HEK293 (cell line): Measurements from ENCODE around the gene MDN1.

ENCODE experiments used
- CTCF ChIA-PET: fragments of 350-600 bp; formaldehyde crosslinking; extraction: SDS; loops from one replicate; lab custom pipeline; 2021; ENCODE audit warnings: antibody characterized with exemption; lab: Yijun Ruan, JAX
- POLR2A ChIA-PET: fragments of 300-600 bp; formaldehyde crosslinking; extraction: SDS; loops from one replicate; lab custom pipeline; 2020; ENCODE audit warnings: antibody characterized with exemption, inconsistent platforms; lab: Yijun Ruan, JAX
- H3K27ac ChIP-seq: fragments of 200-500 bp; sonication (Bioruptor generic); 2 replicates; pipeline ENCODE4 v1.5.1; 2014; ENCODE audit warnings: low read depth, low read length, control low read depth, inconsistent platforms; ENCODE audit errors: extremely low read depth
- H3K36me3 ChIP-seq, 2 experiments: fragments of 200-500 bp in 1 of 2; sonication (Bioruptor generic) in 1 of 2; 1 replicate in 1 of 2; 2 replicates in 1 of 2; pipeline ENCODE4 v1.5.1; 2014 to 2017; ENCODE audit warnings: inconsistent platforms in 2 of 2, low read length in 2 of 2; ENCODE audit not compliant: control insufficient read depth in 2 of 2, insufficient read depth in 1 of 2
- H3K4me1 ChIP-seq: fragments of 200-500 bp; sonication (Bioruptor generic); 2 replicates; pipeline ENCODE4 v1.5.1; 2014; ENCODE audit warnings: mild to moderate bottlenecking, low read length, inconsistent platforms; ENCODE audit not compliant: control insufficient read depth, insufficient read depth
- H3K4me3 ChIP-seq: 2 replicates; pipeline ENCODE4 v1.5.1; 2011; ENCODE audit warnings: low read depth, mild to moderate bottlenecking, control low read depth, low read length, moderate library complexity
- H3K9me3 ChIP-seq: fragments of 200-500 bp; sonication (Bioruptor generic); 2 replicates; pipeline ENCODE4 v1.5.1; 2014; ENCODE audit warnings: low read depth, low read length, inconsistent platforms; ENCODE audit not compliant: control insufficient read depth, insufficient read depth
- EGR2 ChIP-seq: fragments of 450-650 bp; formaldehyde crosslinking; IDR thresholded peaks from 2 replicates; pipeline ENCODE4 v1.5.1; 2016; ENCODE audit warnings: low read depth, missing biosample characterization, missing genetic modification characterization
- GLIS1 ChIP-seq: fragments of 450-650 bp; formaldehyde crosslinking; IDR thresholded peaks from 2 replicates; pipeline ENCODE4 v1.5.1; 2016; ENCODE audit warnings: missing biosample characterization, missing genetic modification characterization
- GLIS2 ChIP-seq: fragments of 450-650 bp; formaldehyde crosslinking; IDR thresholded peaks from 2 replicates; pipeline ENCODE4 v1.5.1; 2016; ENCODE audit warnings: missing biosample characterization, missing genetic modification characterization
- IKZF3 ChIP-seq: fragments of 450-650 bp; IDR thresholded peaks from 2 replicates; pipeline ENCODE4 v1.5.0; 2018; ENCODE audit warnings: missing biosample characterization, mild to moderate bottlenecking, missing genetic modification characterization, moderate library complexity
- KLF10 ChIP-seq: fragments of 450-650 bp; IDR thresholded peaks from 2 replicates; pipeline ENCODE4 v1.5.1; 2018; ENCODE audit warnings: missing biosample characterization, mild to moderate bottlenecking, missing genetic modification characterization
- KLF16 ChIP-seq: fragments of 450-650 bp; formaldehyde crosslinking; IDR thresholded peaks from 2 replicates; pipeline ENCODE4 v1.5.1; 2017; ENCODE audit warnings: missing biosample characterization, missing genetic modification characterization
- MEIS1 ChIP-seq: sonication (generic); formaldehyde crosslinking; IDR thresholded peaks from 2 replicates; pipeline ENCODE4 v1.8.1; 2022; ENCODE audit warnings: missing genetic modification reagents, mild to moderate bottlenecking, borderline replicate concordance
- OVOL3 ChIP-seq: fragments of 450-650 bp; formaldehyde crosslinking; IDR thresholded peaks from 2 replicates; pipeline ENCODE4 v1.5.1; 2016; ENCODE audit warnings: missing biosample characterization, missing genetic modification characterization
- SCRT1 ChIP-seq: fragments of 450-650 bp; formaldehyde crosslinking; IDR thresholded peaks from 2 replicates; pipeline ENCODE4 v1.5.1; 2016; ENCODE audit warnings: missing biosample characterization, missing genetic modification characterization, borderline replicate concordance
- ZBTB17 ChIP-seq: fragments of 450-650 bp; formaldehyde crosslinking; IDR thresholded peaks from 2 replicates; pipeline ENCODE4 v1.5.1; 2016; ENCODE audit warnings: missing biosample characterization, missing genetic modification characterization
- ZBTB8A ChIP-seq: fragments of 450-650 bp; formaldehyde crosslinking; IDR thresholded peaks from 2 replicates; pipeline ENCODE4 v1.5.1; 2016; ENCODE audit warnings: missing biosample characterization, missing genetic modification characterization
- ZNF133 ChIP-seq: fragments of 450-650 bp; formaldehyde crosslinking; IDR thresholded peaks from 2 replicates; pipeline ENCODE4 v1.5.1; 2016; ENCODE audit warnings: missing biosample characterization, missing genetic modification characterization
- ZNF155 ChIP-seq: fragments of 450-650 bp; formaldehyde crosslinking; IDR thresholded peaks from 2 replicates; pipeline ENCODE4 v1.5.1; 2016; ENCODE audit warnings: missing biosample characterization, missing genetic modification characterization
- ZNF175 ChIP-seq: fragments of 450-650 bp; formaldehyde crosslinking; IDR thresholded peaks from 2 replicates; pipeline ENCODE4 v1.5.1; 2016; ENCODE audit warnings: missing biosample characterization, missing genetic modification characterization
- ZNF211 ChIP-seq: fragments of 450-650 bp; formaldehyde crosslinking; IDR thresholded peaks from 2 replicates; pipeline ENCODE4 v1.5.1; 2016; ENCODE audit warnings: low read depth, missing biosample characterization, missing genetic modification characterization
- ZNF214 ChIP-seq: fragments of 450-650 bp; formaldehyde crosslinking; IDR thresholded peaks from 2 replicates; pipeline ENCODE4 v1.5.1; 2017; ENCODE audit warnings: missing biosample characterization, mild to moderate bottlenecking, missing genetic modification characterization, borderline replicate concordance
- ZNF248 ChIP-seq: fragments of 450-650 bp; formaldehyde crosslinking; IDR thresholded peaks from 2 replicates; pipeline ENCODE4 v1.5.1; 2017; ENCODE audit warnings: missing biosample characterization, missing genetic modification characterization
- ZNF354C ChIP-seq: fragments of 450-650 bp; formaldehyde crosslinking; IDR thresholded peaks from 2 replicates; pipeline ENCODE4 v1.5.1; 2016; ENCODE audit warnings: missing biosample characterization, missing genetic modification characterization, low read depth, borderline replicate concordance
- ZNF37A ChIP-seq: fragments of 450-650 bp; IDR thresholded peaks from 2 replicates; pipeline ENCODE4 v1.5.1; 2018; ENCODE audit warnings: missing biosample characterization, missing genetic modification characterization
- ZNF426 ChIP-seq: fragments of 450-650 bp; formaldehyde crosslinking; IDR thresholded peaks from 2 replicates; pipeline ENCODE4 v1.5.1; 2017; ENCODE audit warnings: missing biosample characterization, missing genetic modification characterization, mild to moderate bottlenecking, inconsistent platforms, moderate library complexity
- ZNF521 ChIP-seq: fragments of 450-650 bp; formaldehyde crosslinking; IDR thresholded peaks from 2 replicates; pipeline ENCODE4 v1.5.1; 2017; ENCODE audit warnings: missing biosample characterization, mild to moderate bottlenecking, missing genetic modification characterization
- ZNF544 ChIP-seq: fragments of 450-650 bp; formaldehyde crosslinking; IDR thresholded peaks from 2 replicates; pipeline ENCODE4 v1.5.0; 2017; ENCODE audit warnings: missing biosample characterization, missing genetic modification characterization
- ZNF549 ChIP-seq: fragments of 450-650 bp; IDR thresholded peaks from 2 replicates; pipeline ENCODE4 v1.5.1; 2018; ENCODE audit warnings: missing biosample characterization, missing genetic modification characterization, mild to moderate bottlenecking, inconsistent platforms, moderate library complexity
- ZNF621 ChIP-seq: fragments of 450-650 bp; formaldehyde crosslinking; IDR thresholded peaks from 2 replicates; pipeline ENCODE4 v1.5.1; 2017; ENCODE audit warnings: missing biosample characterization, missing genetic modification characterization
- ZNF707 ChIP-seq: fragments of 450-650 bp; formaldehyde crosslinking; IDR thresholded peaks from 2 replicates; pipeline ENCODE4 v1.5.1; 2016; ENCODE audit warnings: missing biosample characterization, missing genetic modification characterization
- ZNF830 ChIP-seq: fragments of 450-650 bp; IDR thresholded peaks from 2 replicates; pipeline ENCODE4 v1.5.0; 2018; ENCODE audit warnings: missing biosample characterization, missing genetic modification characterization, low read depth, mild to moderate bottlenecking, moderate library complexity
- ZNF837 ChIP-seq: fragments of 450-650 bp; formaldehyde crosslinking; IDR thresholded peaks from 2 replicates; pipeline ENCODE4 v1.5.1; 2016; ENCODE audit warnings: missing biosample characterization, missing genetic modification characterization
- ZXDB ChIP-seq: fragments of 450-650 bp; formaldehyde crosslinking; IDR thresholded peaks from 2 replicates; pipeline ENCODE4 v1.5.1; 2016; ENCODE audit warnings: missing biosample characterization, missing genetic modification characterization
- TF ChIP-seq, protein P1 (sequence below): fragments of 450-650 bp; formaldehyde crosslinking; IDR thresholded peaks from 2 replicates; pipeline ENCODE4 v1.5.1; 2016; ENCODE audit warnings: missing biosample characterization, missing genetic modification characterization
- TF ChIP-seq, protein P2 (sequence below): fragments of 450-650 bp; formaldehyde crosslinking; IDR thresholded peaks from 2 replicates; pipeline ENCODE4 v1.5.1; 2016; ENCODE audit warnings: missing biosample characterization, missing genetic modification characterization
- TF ChIP-seq, protein P3 (sequence below): fragments of 450-650 bp; formaldehyde crosslinking; IDR thresholded peaks from 2 replicates; pipeline ENCODE4 v1.5.1; 2017; ENCODE audit warnings: missing biosample characterization, missing genetic modification characterization
- TF ChIP-seq, protein P4 (sequence below): fragments of 450-650 bp; formaldehyde crosslinking; IDR thresholded peaks from 2 replicates; pipeline ENCODE4 v1.5.0; 2017; ENCODE audit warnings: missing biosample characterization, missing genetic modification characterization, borderline replicate concordance

The MDN1 gene

DNA sequence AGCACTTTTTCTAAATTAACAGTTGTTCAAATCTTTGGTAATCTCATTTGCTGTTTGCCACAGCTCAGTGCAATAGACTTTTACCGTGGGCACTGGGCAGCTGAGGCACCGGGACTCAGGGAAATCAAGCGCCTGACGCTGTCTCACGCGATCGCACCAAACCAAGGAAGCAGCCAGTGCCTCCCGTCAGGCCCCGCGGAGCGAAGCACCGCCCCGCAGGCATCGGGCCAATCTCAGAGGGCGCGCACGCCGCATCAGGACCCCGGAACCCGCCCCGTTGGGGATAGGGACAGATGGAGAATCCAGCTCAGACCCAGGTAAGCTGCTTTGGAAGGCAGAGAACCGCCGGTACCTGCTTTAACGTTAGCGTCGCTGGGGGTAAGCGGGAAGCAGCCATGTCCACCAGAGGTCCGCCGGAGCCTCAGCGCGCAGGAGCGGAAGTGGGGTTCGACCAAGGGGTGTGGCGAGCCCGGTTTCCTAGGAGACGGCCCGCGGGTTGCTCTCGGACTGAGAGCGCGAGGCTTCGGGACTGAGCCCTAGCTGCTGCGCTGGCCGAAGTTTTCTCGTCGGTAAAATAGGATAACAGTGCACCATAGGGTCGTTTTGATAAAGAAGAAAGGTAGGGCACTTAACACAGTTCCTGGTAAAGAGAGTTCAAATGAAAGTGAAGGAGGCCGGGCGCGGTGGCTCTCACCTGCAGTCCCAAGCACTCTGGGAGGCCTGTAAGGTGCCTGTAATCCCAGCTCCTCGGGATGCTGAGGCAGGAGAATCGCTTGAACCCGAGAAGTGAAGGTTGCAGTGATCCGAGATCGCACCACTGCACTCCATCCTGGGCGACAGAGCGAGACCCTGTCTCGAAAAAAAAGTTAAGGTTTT is 181.0 kb downstream of the MDN1 start, which contains the start of gene LYRM2 (continued):
- TF ChIP-seq KLF10 (tag by site-specific recombination), result peak; percentile 59; the same call in 1 of the 2 replicates
- no peak for TF ChIP-seq ZNF37A
- no peak for TF ChIP-seq ZNF707 (tag by site-specific recombination)
- TF ChIP-seq, protein P1, sequence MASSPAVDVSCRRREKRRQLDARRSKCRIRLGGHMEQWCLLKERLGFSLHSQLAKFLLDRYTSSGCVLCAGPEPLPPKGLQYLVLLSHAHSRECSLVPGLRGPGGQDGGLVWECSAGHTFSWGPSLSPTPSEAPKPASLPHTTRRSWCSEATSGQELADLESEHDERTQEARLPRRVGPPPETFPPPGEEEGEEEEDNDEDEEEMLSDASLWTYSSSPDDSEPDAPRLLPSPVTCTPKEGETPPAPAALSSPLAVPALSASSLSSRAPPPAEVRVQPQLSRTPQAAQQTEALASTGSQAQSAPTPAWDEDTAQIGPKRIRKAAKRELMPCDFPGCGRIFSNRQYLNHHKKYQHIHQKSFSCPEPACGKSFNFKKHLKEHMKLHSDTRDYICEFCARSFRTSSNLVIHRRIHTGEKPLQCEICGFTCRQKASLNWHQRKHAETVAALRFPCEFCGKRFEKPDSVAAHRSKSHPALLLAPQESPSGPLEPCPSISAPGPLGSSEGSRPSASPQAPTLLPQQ (tag by site-specific recombination), result peak; percentile 66; the same call in 1 of the 2 replicates
- no peak for TF ChIP-seq ZNF214 (tag by site-specific recombination)
- TF ChIP-seq ZNF521 (tag by site-specific recombination), result no peak
- no peak for TF ChIP-seq IKZF3 (tag by site-specific recombination)
- TF ChIP-seq ZBTB8A (tag by site-specific recombination), result no peak; the same call in none of the 2 replicates
- no peak for TF ChIP-seq ZNF175 (tag by site-specific recombination)
- TF ChIP-seq ZNF621 (tag by site-specific recombination), result no peak
- TF ChIP-seq ZNF544 (tag by site-specific recombination), result no peak
- TF ChIP-seq MEIS1 (CRISPR knock-in tag), result no peak
- no peak for TF ChIP-seq ZNF426
- no peak for TF ChIP-seq ZNF837 (tag by site-specific recombination)
- TF ChIP-seq GLIS2 (tag by site-specific recombination), result peak; percentile 100
- TF ChIP-seq ZNF211, result no peak
- no peak for TF ChIP-seq EGR2 (tag by site-specific recombination)
- TF ChIP-seq ZNF354C (tag by site-specific recombination), result no peak
- no peak for TF ChIP-seq ZNF155 (tag by site-specific recombination)
- TF ChIP-seq ZXDB (tag by site-specific recombination), result peak; percentile 93
- no peak for TF ChIP-seq ZNF830

DNA sequence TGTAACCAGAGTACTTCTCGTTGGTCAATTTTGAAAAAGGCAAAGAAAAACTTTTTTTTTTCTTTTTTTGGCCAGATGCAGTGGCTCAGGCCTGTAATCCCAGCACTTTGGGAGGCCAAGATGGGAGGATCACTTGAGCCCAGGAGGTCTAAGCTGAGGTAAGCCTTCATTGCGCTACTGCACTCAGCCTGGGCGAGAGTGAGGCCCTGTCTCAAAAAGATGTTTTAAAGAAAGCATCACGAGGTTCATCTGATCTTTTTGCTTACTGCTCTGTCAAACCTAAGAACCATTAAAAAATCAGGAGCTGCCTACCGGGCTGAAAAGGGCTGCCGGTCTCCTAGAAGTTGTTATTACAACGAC is 181.7 kb downstream of the MDN1 start:
- ChIA-PET POLR2A (interaction anchor here (0.6 to 2.4 kb wide), 10 partner anchors 12 to 227 kb away, joined by 3 to 6 read pairs (median 3); partner anchors contain the start of gene MDN1), CTCF (interaction anchor here (0.6 to 3.9 kb wide), 6 partner anchors 201 to 1446 kb away, joined by 3 to 18 read pairs (median 4); no protein-coding TSS in a partner anchor)
- peaks cover 3% of the 10 kb centered on the region; the same call in 1 of the 2 replicates for H3K4me1 ChIP-seq
- peaks cover 11 to 56% of the 10 kb centered on the region in 2 experiments; a peak in 2 of 3 replicates for H3K36me3 ChIP-seq
- H3K4me3 ChIP-seq, result peak overlapping the region; percentile 74
- no peaks in the 10 kb centered on the region for H3K9me3 ChIP-seq
- H3K27ac ChIP-seq, result peak overlapping the region; percentile 80
- no peak for TF ChIP-seq OVOL3 (tag by site-specific recombination)
- TF ChIP-seq, protein P2, sequence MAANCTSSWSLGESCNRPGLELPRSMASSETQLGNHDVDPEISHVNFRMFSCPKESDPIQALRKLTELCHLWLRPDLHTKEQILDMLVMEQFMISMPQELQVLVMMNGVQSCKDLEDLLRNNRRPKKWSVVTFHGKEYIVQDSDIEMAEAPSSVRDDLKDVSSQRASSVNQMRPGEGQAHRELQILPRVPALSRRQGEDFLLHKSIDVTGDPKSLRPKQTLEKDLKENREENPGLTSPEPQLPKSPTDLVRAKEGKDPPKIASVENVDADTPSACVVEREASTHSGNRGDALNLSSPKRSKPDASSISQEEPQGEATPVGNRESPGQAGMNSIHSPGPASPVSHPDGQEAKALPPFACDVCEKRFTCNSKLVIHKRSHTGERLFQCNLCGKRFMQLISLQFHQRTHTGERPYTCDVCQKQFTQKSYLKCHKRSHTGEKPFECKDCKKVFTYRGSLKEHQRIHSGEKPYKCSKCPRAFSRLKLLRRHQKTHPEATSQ (tag by site-specific recombination), result no peak
- TF ChIP-seq KLF16 (tag by site-specific recombination), result no peak
- TF ChIP-seq ZNF549 (tag by site-specific recombination), result no peak
- TF ChIP-seq ZBTB17 (tag by site-specific recombination), result no peak
- TF ChIP-seq, protein P3, sequence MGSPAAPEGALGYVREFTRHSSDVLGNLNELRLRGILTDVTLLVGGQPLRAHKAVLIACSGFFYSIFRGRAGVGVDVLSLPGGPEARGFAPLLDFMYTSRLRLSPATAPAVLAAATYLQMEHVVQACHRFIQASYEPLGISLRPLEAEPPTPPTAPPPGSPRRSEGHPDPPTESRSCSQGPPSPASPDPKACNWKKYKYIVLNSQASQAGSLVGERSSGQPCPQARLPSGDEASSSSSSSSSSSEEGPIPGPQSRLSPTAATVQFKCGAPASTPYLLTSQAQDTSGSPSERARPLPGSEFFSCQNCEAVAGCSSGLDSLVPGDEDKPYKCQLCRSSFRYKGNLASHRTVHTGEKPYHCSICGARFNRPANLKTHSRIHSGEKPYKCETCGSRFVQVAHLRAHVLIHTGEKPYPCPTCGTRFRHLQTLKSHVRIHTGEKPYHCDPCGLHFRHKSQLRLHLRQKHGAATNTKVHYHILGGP (tag by site-specific recombination), result no peak
- peak; percentile 45 for TF ChIP-seq GLIS1 (tag by site-specific recombination)
- no peak for TF ChIP-seq SCRT1 (tag by site-specific recombination)
- TF ChIP-seq ZNF248, result no peak
- TF ChIP-seq, protein P4, sequence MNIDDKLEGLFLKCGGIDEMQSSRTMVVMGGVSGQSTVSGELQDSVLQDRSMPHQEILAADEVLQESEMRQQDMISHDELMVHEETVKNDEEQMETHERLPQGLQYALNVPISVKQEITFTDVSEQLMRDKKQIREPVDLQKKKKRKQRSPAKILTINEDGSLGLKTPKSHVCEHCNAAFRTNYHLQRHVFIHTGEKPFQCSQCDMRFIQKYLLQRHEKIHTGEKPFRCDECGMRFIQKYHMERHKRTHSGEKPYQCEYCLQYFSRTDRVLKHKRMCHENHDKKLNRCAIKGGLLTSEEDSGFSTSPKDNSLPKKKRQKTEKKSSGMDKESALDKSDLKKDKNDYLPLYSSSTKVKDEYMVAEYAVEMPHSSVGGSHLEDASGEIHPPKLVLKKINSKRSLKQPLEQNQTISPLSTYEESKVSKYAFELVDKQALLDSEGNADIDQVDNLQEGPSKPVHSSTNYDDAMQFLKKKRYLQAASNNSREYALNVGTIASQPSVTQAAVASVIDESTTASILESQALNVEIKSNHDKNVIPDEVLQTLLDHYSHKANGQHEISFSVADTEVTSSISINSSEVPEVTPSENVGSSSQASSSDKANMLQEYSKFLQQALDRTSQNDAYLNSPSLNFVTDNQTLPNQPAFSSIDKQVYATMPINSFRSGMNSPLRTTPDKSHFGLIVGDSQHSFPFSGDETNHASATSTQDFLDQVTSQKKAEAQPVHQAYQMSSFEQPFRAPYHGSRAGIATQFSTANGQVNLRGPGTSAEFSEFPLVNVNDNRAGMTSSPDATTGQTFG (tag by site-specific recombination), result no peak
- TF ChIP-seq ZNF133 (tag by site-specific recombination), result no peak
